Activated effector memory CD4-positive, alpha-beta T cell treated with Interleukin-2 at 50 U/mL for 16 hours (primary cell): ENCODE results near the gene B3GLCT.
"Not testable (repeated sequence)": the region's sequence is repeated elsewhere in the genome, so short reads cannot be mapped to it uniquely, and the experiment has no call there.

ENCODE experiments used
- DNase-seq: peaks from one replicate; pipeline ENCODE4 v3.0.0-alpha.2; 2020

Gene B3GLCT

DNA sequence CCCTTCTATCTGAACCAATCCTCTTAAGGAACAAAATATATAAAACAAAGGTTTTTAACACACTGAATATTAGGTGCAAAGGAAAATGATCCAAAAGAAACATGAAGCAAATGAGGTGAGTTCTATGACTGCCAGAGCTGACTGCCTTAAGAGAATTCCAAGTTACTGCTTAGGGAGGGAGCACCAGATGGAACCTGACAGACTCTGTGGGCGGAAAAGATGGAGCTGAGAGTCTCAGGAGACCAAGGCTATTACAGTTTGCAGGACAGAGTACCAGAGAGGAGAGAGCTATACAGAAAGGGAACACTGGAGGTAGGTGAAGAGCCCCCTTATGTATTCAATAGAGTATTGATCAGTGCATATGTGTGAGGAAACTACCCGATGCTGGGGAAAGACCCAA is 87.2 kb downstream of the B3GLCT start:
- DNase-seq = no peak

GRCh38 chr13:31301119-31301518 is 101.3 kb downstream of the B3GLCT start:
- no peak for DNase-seq

DNA sequence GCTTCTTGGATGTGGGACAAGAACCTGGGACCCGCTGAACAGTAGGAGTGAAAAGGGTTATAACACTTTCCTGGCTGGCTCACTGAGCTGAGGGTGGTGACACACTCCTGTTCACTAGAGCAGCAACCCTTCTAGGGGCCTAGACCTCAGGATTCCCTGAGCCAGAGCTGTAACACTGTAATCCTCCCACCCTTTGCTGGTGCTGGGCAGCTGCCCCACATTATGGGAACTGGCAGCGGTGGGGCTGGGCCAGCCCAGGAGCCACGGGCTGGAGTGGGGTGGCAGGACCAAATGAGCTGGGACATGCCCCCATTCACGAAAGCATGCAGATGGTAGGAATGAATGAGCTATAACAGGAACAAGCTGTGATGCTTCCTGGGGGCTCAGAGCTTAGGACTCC is 110.6 kb downstream of the B3GLCT start:
- no peak for DNase-seq

DNA sequence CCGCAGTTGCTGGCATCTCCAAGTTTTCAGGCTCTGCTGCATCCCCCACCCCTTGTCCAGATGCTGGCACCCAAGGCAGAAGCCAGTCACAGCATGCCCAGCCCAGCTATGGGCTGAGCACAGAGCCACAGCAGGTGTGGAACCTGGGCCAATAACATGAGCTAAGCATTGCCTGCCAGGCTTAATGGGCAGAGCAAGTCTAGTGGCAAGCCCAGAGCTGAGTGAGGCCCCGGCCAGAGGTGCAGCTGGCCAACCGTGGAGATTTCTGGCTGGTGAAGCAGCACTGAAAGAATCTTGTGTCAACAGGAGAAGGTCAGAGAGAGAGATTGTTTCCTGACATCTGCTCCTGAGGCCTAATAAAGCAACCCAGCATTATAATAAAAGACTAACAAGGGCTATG is 111.0 kb downstream of the B3GLCT start:
- no peak for DNase-seq

DNA sequence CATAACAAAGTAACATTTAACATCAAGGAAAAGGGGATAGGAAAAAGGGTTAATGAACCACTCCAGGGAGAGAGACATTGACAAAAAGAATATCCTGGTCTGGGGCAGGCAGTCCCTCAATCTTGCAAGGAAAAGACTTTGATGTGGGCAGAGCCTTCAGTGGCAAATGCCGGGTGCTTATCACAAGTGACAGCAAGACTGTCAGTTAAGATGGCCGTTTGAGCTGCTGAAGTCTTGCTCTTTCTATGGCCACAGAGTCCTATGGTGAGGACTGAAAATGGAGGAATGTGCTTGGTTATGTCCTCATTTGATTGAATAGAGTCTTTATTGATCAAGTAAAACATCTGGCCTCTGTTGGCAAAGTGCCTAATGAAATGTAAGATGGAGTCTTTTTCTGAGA is 112.1 kb downstream of the B3GLCT start:
- no peak for DNase-seq

- no peak for DNase-seq
Observed at GRCh38 chr13:31314961-31315360, 115.2 kb downstream of the B3GLCT start.

DNA sequence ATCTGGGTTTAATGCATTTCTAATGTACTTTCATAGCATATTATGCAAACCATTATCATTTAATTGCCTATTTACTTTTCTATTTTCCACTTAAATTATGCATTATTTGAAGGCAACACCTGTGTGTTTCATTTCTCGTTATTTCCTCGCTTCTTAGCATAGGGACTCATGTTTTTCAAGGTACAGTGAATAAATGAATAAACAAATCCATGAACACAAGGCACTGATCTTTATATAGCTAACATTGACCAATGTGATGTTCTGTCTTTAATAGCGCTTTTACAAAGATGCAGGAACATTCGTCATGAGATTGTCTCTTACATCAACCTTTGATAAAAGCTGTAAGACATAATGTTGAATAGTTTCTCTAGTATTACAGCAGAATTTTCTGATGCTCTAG is 121.2 kb downstream of the B3GLCT start:
- no peak for DNase-seq

GRCh38 chr13:31321457-31321856 is 121.7 kb downstream of the B3GLCT start:
- DNase-seq = no peak

- DNase-seq = no peak
Observed at GRCh38 chr13:31322026-31322425, 122.3 kb downstream of the B3GLCT start.

DNA sequence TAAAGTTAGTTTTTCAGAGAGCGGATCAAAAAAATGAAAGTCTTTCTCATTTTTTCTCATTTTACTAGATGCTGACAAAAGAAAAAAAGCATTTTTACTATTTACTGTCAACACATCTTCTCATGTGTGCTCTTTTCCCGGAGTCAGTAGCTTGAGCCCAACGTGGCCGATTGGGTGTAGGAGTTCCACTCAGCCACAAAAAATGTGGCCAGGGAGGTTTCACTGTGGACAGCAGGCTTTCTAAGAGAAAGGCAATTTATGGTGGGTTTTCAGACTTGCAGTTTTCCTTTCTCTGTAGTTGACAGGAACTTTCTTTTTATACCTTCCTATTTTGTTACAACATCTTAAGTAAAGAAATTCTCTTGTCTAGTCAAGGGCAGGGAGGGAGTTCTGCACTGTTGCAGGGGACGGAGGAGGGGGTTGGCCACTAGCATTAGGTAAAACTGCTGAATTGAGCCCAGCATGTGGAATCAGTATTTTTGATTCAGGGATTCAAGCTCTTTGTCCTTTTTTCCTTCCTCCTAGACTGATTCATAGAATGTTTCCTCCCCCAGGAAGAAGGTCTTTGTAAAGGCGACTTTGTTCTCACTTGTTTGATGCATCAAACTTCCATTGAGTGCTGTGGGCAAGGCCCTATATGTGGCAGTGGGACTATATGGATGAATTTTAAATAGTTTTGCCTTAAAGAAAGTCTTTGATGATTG is 123.1 kb downstream of the B3GLCT start:
- DNase-seq = no peak

- no peak for DNase-seq
Observed at GRCh38 chr13:31327182-31327860, 127.5 kb downstream of the B3GLCT start.

- no peak for DNase-seq
Observed at GRCh38 chr13:31328549-31329235, 128.9 kb downstream of the B3GLCT start.

DNA sequence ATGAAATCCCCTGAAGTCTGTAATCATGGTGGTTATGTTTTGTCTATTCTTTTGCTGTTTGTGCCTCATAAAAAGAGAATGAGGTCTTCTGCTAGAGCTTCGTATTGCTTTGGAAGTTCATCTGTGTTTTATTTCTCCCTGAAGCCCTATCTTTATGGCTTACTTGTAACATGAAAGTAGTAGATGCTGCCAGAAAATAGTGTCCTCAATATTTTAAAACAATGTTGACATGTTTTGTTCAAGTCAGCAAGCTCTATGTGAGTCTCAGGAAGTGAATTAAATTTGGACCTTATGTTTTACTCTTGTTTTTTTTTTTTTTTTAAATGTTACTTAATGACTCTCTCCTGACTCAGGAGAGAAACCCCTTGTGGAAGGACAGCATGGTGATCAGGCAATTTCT is 130.5 kb downstream of the B3GLCT start:
- DNase-seq = no peak

DNA sequence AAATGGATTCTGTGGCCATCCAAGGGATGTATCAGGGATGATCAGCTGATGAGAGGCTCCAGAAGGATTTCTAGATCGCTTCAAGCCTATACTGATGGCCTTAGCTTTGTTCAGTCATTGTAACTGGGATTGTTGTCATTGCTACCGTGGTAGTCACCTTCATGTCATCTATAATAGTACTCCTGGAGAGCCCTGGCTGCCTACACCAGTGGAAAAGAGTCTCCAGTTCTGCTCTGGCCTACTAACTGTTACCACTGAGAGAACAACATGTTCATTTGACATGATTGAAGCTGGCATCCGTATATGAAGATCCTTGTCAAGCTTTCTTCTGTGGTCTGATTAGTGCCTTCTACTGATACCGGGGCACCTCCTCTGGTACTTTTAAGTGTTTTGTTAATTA is 131.3 kb downstream of the B3GLCT start:
- DNase-seq = no peak

DNA sequence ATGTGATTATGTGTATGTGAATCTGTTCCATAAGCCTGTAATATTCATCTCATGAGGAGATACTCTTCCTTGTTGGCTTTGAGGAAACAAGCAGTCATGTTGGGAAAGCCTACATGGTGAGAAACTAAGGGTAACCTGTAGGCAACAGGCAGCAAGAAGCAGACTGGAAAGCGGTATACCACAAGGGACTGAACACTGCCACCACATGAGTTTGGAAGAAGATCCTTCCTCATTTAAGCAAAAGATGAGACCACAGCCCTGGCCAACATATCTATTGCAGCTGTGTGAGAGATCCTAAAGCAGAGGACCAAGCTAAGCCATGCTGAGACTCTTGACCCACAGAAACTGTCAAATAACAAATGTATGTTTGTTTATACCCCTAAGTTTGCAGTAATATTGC is 134.8 kb downstream of the B3GLCT start:
- DNase-seq = no peak

- no peak for DNase-seq
Observed at GRCh38 chr13:31334994-31335557, 135.3 kb downstream of the B3GLCT start.

DNA sequence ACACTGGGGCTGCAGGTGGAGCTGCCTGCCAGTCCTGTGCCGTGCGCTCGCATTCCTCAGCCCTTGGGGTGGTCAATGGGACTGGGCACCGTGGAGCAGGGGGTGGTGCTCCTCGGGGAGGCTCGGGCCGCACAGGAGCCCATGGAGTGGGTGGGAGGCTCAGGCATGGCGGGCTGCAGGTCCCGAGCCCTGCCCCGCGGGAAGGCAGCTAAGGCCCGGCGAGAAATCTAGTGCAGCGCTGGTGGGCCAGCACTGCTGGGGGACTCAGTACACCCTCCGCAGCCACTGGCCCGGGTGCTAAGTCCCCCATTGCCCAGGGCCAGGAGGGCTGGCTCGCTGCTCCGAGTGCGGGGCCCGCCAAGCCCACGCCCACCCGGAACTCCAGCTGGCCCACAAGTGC is 139.8 kb downstream of the B3GLCT start:
- DNase-seq = not testable (repeated sequence)

DNA sequence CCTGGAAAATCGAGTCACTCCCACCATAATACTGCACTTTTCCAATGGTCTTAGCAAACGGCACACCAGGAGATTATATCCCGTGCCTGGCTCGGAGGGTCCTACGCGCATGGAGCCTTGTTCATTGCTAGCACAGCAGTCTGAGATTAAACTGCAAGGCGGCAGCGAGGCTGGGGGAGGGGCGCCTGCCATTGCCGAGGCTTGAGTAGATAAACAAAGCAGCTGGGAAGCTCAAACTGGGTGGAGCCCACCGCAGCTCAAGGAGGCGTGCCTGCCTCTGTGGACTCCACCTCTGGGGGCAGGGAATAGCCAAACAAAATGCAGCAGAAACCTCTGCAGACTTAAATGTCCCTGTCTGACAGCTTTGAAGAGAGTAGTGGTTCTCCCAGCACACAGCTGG is 141.1 kb downstream of the B3GLCT start:
- DNase-seq = not testable (repeated sequence)

GRCh38 chr13:31346891-31347290 is 147.1 kb downstream of the B3GLCT start:
- no peak for DNase-seq

- no peak for DNase-seq
Observed at GRCh38 chr13:31349156-31349555, 149.4 kb downstream of the B3GLCT start.

DNA sequence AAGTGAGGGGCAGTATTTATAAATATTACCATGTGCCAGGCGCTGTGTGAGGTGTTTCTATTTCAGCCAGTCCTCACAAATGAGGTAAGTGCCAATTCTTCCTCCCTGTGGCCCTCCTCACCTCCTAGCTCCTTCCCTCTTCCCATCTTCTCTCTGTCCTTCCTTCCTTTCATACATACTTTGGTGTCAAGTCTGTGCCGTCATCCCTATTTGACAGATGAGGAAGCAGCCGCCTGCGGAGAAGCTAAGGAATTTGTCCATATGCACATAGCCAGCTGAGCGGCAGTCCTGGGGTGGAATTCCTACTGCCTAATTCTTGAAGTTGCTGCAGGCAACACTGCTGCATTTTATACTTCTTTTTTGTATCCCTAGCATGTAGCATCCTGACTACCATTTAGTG is 150.8 kb downstream of the B3GLCT start:
- no peak for DNase-seq

- no peak for DNase-seq
Observed at GRCh38 chr13:31351376-31351775, 151.6 kb downstream of the B3GLCT start.

GRCh38 chr13:31352467-31352866 is 152.7 kb downstream of the B3GLCT start:
- DNase-seq = no peak

- no peak for DNase-seq
Observed at GRCh38 chr13:31355001-31355400, 155.2 kb downstream of the B3GLCT start.
